GM23248 (cell line): ENCODE measurements around the gene CTPS2. TPM values are rescaled to one million over a fixed set of nuclear protein-coding genes. Genes with fewer than 3 reads are reported as not detected.
"Not testable (repeated sequence)": the region's sequence is repeated elsewhere in the genome, so short reads cannot be mapped to it uniquely, and the experiment has no call there.

Experiments
- DNase-seq: peaks from one replicate; pipeline ENCODE4 v3.0.0-alpha.2; 2015
- H2AFZ ChIP-seq: fragments of 200-600 bp; sonication (generic); 2 replicates; pipeline ENCODE4 v1.6.1; 2016; ENCODE audit warnings: antibody characterized with exemption
- H3F3A ChIP-seq: fragments of 200-600 bp; sonication (generic); 2 replicates; pipeline ENCODE4 v1.6.1; 2016; ENCODE audit warnings: mild to moderate bottlenecking, antibody characterized with exemption, mixed run types; ENCODE audit not compliant: insufficient read depth
- H3K27ac ChIP-seq: fragments of 200-600 bp; sonication (generic); 2 replicates; pipeline ENCODE4 v1.5.1; 2016; ENCODE audit warnings: mild to moderate bottlenecking
- H3K27me3 ChIP-seq: fragments of 200-600 bp; sonication (generic); replicated peaks from 2 replicates; pipeline ENCODE4 v1.6.1; 2016; ENCODE audit warnings: mild to moderate bottlenecking; ENCODE audit not compliant: insufficient read depth
- H3K36me3 ChIP-seq: fragments of 200-600 bp; sonication (generic); 2 replicates; pipeline ENCODE4 v1.6.1; 2016; ENCODE audit warnings: low read depth, mild to moderate bottlenecking
- H3K4me1 ChIP-seq: fragments of 200-600 bp; sonication (generic); 2 replicates; pipeline ENCODE4 v1.6.1; 2016; ENCODE audit warnings: mild to moderate bottlenecking; ENCODE audit not compliant: insufficient read depth
- H3K4me2 ChIP-seq: fragments of 200-600 bp; sonication (generic); one replicate; pipeline ENCODE4 v1.6.1; 2016; ENCODE audit warnings: mild to moderate bottlenecking; ENCODE audit not compliant: unreplicated experiment
- H3K4me3 ChIP-seq: fragments of 200-600 bp; sonication (generic); 2 replicates; pipeline ENCODE4 v1.5.1; 2016; ENCODE audit warnings: mild to moderate bottlenecking
- H3K79me2 ChIP-seq: fragments of 200-600 bp; sonication (generic); 2 replicates; pipeline ENCODE4 v1.6.1; 2016; ENCODE audit warnings: mild to moderate bottlenecking; ENCODE audit not compliant: insufficient read depth
- H3K9ac ChIP-seq: fragments of 200-600 bp; sonication (generic); 2 replicates; pipeline ENCODE4 v1.6.1; 2016; ENCODE audit warnings: mild to moderate bottlenecking
- H3K9me2 ChIP-seq: fragments of 200-600 bp; sonication (generic); 2 replicates; pipeline ENCODE4 v1.6.1; 2016; ENCODE audit warnings: mixed run types, mild to moderate bottlenecking, moderate library complexity; ENCODE audit not compliant: insufficient read depth
- H3K9me3 ChIP-seq: fragments of 200-600 bp; sonication (generic); one replicate; pipeline ENCODE4 v1.6.1; 2017; ENCODE audit warnings: low read depth
- H4K20me1 ChIP-seq: fragments of 200-600 bp; sonication (generic); 2 replicates; pipeline ENCODE4 v1.6.0; 2016; ENCODE audit not compliant: insufficient read depth
- EZH2 ChIP-seq: fragments of 200-600 bp; sonication (generic); IDR thresholded peaks from 2 replicates; pipeline ENCODE4 v1.6.1; 2018; ENCODE audit warnings: antibody characterized with exemption, mild to moderate bottlenecking; ENCODE audit not compliant: insufficient read depth, poor library complexity, severe bottlenecking
- EZH2phosphoT487 ChIP-seq: fragments of 200-600 bp; sonication (generic); IDR thresholded peaks from 2 replicates; pipeline ENCODE4 v1.6.1; 2018; ENCODE audit warnings: antibody characterized with exemption, moderate library complexity, mild to moderate bottlenecking, low read depth; ENCODE audit not compliant: insufficient read depth
- WGBS, 2 experiments: methylation state at CpG; one replicate each; pipeline ENCODE4 v1.1.6; 2015 to 2017; ENCODE audit warnings: low lambda C conversion rate in 2 of 2, low coverage in 1 of 2; ENCODE audit errors: missing lambda C conversion rate in 2 of 2; 5-methylcytosine and 5-hydroxymethylcytosine counted together
- in situ Hi-C: fragments of 300-500 bp; cut with MboI; formaldehyde crosslinking; loops from 2 replicates; pipeline ENCODE4 v1.15.0; 2020
- polyA plus RNA-seq: library from polyadenylated mRNA; unstranded; fragments of >200 nt; fragmentation: Nextera tagmentation; extraction: Ambion mirVana; gene quantifications from 2 replicates; pipeline ENCODE4 v1.2.1, GENCODE V29; 2016
- total RNA-seq: library from RNA; depleted of rRNA; stranded (reverse); fragments of >200 nt; shearing (Covaris generic); gene quantifications from 2 replicates; pipeline ENCODE4 v1.2.3, GENCODE V29; 2014

The CTPS2 gene
- total and polyA plus RNA-seq, 2 experiments from 2014 or later: 4.4 to 5.8 TPM

- Histone ChIP-seq H2AFZ (no peak overlapping the region), H3K27ac (no peak overlapping the region), H3K27me3 (no peaks in the 10 kb centered on the region), H4K20me1 (no peaks in the 10 kb centered on the region), H3K4me1 (peaks cover 6% of the 10 kb centered on the region; the same call in 1 of the 2 replicates), H3K36me3 (no peaks in the 10 kb centered on the region), H3K9me2 (no peaks in the 10 kb centered on the region), H3F3A (peaks cover 8% of the 10 kb centered on the region; the same call in 1 of the 2 replicates), H3K4me2 (no peak overlapping the region), H3K79me2 (no peaks in the 10 kb centered on the region), H3K4me3 (no peak overlapping the region), H3K9ac (no peak overlapping the region), H3K9me3 (no peaks in the 10 kb centered on the region)
- in situ Hi-C loops: no loop called here
- no peak for DNase-seq
- no peak for TF ChIP-seq EZH2
- TF ChIP-seq EZH2phosphoT487: no peak
- WGBS, 2 experiments: 82 to 89% methylated on average over 6 of the region's 6 CpGs
Measured at GRCh38 chrX:16612257-16612897, 100.1 kb downstream of the CTPS2 start.

GRCh38 chrX:16610654-16611053 lies 101.8 kb downstream of the CTPS2 start:
- in situ Hi-C loops, DNase-seq, H3K79me2 ChIP-seq, H3F3A ChIP-seq, H3K4me3 ChIP-seq, H3K27me3 ChIP-seq, H3K9me3 ChIP-seq, H3K9me2 ChIP-seq, H2AFZ ChIP-seq, H4K20me1 ChIP-seq, H3K4me1 ChIP-seq, H3K36me3 ChIP-seq, H3K9ac ChIP-seq: not testable (repeated sequence)
- peak overlapping the region; percentile 53 for H3K27ac ChIP-seq
- peak overlapping the region; percentile 24 for H3K4me2 ChIP-seq
- WGBS, 2 experiments: 98 to 100% methylated on average over 3 of the region's 3 CpGs

GRCh38 chrX:16610121-16610621 lies 102.3 kb downstream of the CTPS2 start:
- H3K9me3 ChIP-seq: no peaks in the 10 kb centered on the region
- in situ Hi-C loops: no loop called here
- no peak overlapping the region for H3K9ac ChIP-seq
- H2AFZ ChIP-seq: no peak overlapping the region
- H3K36me3 ChIP-seq: no peaks in the 10 kb centered on the region
- H3K27me3 ChIP-seq: no peaks in the 10 kb centered on the region
- no peaks in the 10 kb centered on the region for H3K79me2 ChIP-seq
- peak overlapping the region; percentile 53 for H3K27ac ChIP-seq
- DNase-seq: peak; percentile 74
- TF ChIP-seq EZH2: no peak
- TF ChIP-seq EZH2phosphoT487: no peak
- H3K4me1 ChIP-seq: peaks cover 6% of the 10 kb centered on the region; the same call in 1 of the 2 replicates
- peaks cover 8% of the 10 kb centered on the region; the same call in 1 of the 2 replicates for H3F3A ChIP-seq
- 0% methylated on average over 1 of the region's 1 CpG for WGBS, 2 experiments
- no peak overlapping the region for H3K4me3 ChIP-seq
- no peaks in the 10 kb centered on the region for H4K20me1 ChIP-seq
- H3K9me2 ChIP-seq: no peaks in the 10 kb centered on the region
- H3K4me2 ChIP-seq: peak overlapping the region; percentile 24

- no peak for TF ChIP-seq EZH2
- no peak for TF ChIP-seq EZH2phosphoT487
- peaks cover 18% of the 10 kb centered on the region for H3K4me1 ChIP-seq
- peaks cover 8% of the 10 kb centered on the region; the same call in 1 of the 2 replicates for H3F3A ChIP-seq
- H3K9me3 ChIP-seq: no peaks in the 10 kb centered on the region
- H2AFZ ChIP-seq: no peak overlapping the region
- H3K9me2 ChIP-seq: no peaks in the 10 kb centered on the region
- no peaks in the 10 kb centered on the region for H4K20me1 ChIP-seq
- 93 to 96% methylated on average over 4 of the region's 4 CpGs for WGBS, 2 experiments
- H3K27ac ChIP-seq: no peak overlapping the region
- no peaks in the 10 kb centered on the region for H3K27me3 ChIP-seq
- no peak overlapping the region for H3K4me3 ChIP-seq
- H3K9ac ChIP-seq: no peak overlapping the region
- DNase-seq: no peak
- no peaks in the 10 kb centered on the region for H3K79me2 ChIP-seq
- no peaks in the 10 kb centered on the region for H3K36me3 ChIP-seq
- in situ Hi-C loops: no loop called here
- H3K4me2 ChIP-seq: no peak overlapping the region
Measured at GRCh38 chrX:16606142-16606720, 106.2 kb downstream of the CTPS2 start.
